ENCODE data around the gene KIF19.

The KIF19 gene

GRCh38 chr17:74324521-74324920 is 1.5 kb upstream of the KIF19 start:
- TF ChIP-seq CTCF (conservative IDR thresholded peaks at IDR 0.05), result no peak
- no peak overlapping the region for H3K27ac ChIP-seq

GRCh38 chr17:74325376-74325742 is 667 bp upstream of the KIF19 start:
- TF ChIP-seq CTCF (conservative IDR thresholded peaks at IDR 0.05), result no peak

GRCh38 chr17:74326506-74326905 is 480 bp downstream of the KIF19 start:
- H3K27ac ChIP-seq, result no peak overlapping the region
- TF ChIP-seq CTCF (conservative IDR thresholded peaks at IDR 0.05), result no peak

More at GRCh38 chr17:74325376-74325742, 667 bp upstream of the KIF19 start:
- no peak overlapping the region for H3K27ac ChIP-seq

GRCh38 chr17:74328487-74328886 is 2.5 kb downstream of the KIF19 start:
- no peak overlapping the region for H3K27ac ChIP-seq
- no peak for TF ChIP-seq CTCF (conservative IDR thresholded peaks at IDR 0.05)

- TF ChIP-seq CTCF (conservative IDR thresholded peaks at IDR 0.05), result no peak
- no peak overlapping the region for H3K27ac ChIP-seq
Observed at GRCh38 chr17:74329378-74329777, 3.4 kb downstream of the KIF19 start.

- TF ChIP-seq CTCF (conservative IDR thresholded peaks at IDR 0.05), result no peak
- no peak overlapping the region for H3K27ac ChIP-seq
Observed at GRCh38 chr17:74330446-74330845, 4.4 kb downstream of the KIF19 start.

GRCh38 chr17:74332017-74332650 is 6.1 kb downstream of the KIF19 start:
- no peak for TF ChIP-seq CTCF (conservative IDR thresholded peaks at IDR 0.05)
- no peak overlapping the region for H3K27ac ChIP-seq
